ENCODE measurements around the gene CCDC88B. TPM values are rescaled to one million over a fixed set of nuclear protein-coding genes. Genes with fewer than 3 reads are reported as not detected.

The CCDC88B gene
- total and polyA plus RNA-seq, 9 of the 15 experiments (the other 6 are each of a cell fraction or from before 2014, with no cell fraction given), result 0.13 to 18.1 (median 7.9) TPM

- no peaks in the 10 kb centered on the region for H3K9me3 ChIP-seq (replicated peaks; ENCODE audit: control insufficient read depth, insufficient read depth, low read depth, low read length)
- CTCF ChIA-PET (ENCODE audit: low intra/inter-chr PET ratio), result interaction anchor here (0.6 to 2.0 kb wide), 3 partner anchors 13 to 1229 kb away, joined by 4 to 8 read pairs (median 4); partner anchors contain the start of genes PRDX5 and TRMT112
- H3K36me3 ChIP-seq (ENCODE audit: control insufficient read depth, insufficient read depth, low read length), result no peaks in the 10 kb centered on the region
- POLR2A ChIA-PET, result interaction anchor here (0.6 to 2.6 kb wide), 5 partner anchors 12 to 522 kb away, joined by 3 to 20 read pairs (median 4); partner anchors contain the start of genes PRDX5 and TRMT112
- H3K4me2 ChIP-seq (ENCODE audit: insufficient read depth, low read length), result peak overlapping the region; percentile 15
- peak in 1 of 4 experiments; percentile 82 for DNase-seq (ENCODE audit: extremely low read depth in 1 of 4, low spot score in 3 of 4)
- 37% methylated on average over 17 of the region's 29 CpGs for WGBS (ENCODE audit: insufficient coverage, low coverage, missing lambda C conversion rate)
- intact Hi-C loops (cut with micrococcal nuclease) (loop anchor here (2.0 kb wide), 1 partner anchor 38 kb away; the partner anchor contains the start of gene ESRRA), in situ Hi-C loops (cut with MboI) (no loop called here)
- peak overlapping the region; percentile 39 for H3K4me3 ChIP-seq
- no peaks in the 10 kb centered on the region for H3K79me2 ChIP-seq (ENCODE audit: control insufficient read depth, insufficient read depth, low read length)
- peak overlapping the region; percentile 77 for H2AFZ ChIP-seq (ENCODE audit: low read depth, low read length)
- no peak overlapping the region for H3K27ac ChIP-seq (ENCODE audit: extremely low read depth, low read depth, low read length)
- FAIRE-seq, result peak; percentile 6
- no peaks in the 10 kb centered on the region; the same call in 1 of the 2 replicates for H4K20me1 ChIP-seq (replicated peaks; ENCODE audit: control insufficient read depth, insufficient read depth, low read length)
- H3K27me3 ChIP-seq (ENCODE audit: control insufficient read depth in 2 of 2, insufficient read depth in 2 of 2, low read length in 2 of 2), result no peaks in the 10 kb centered on the region
- H3K4me1 ChIP-seq (replicated peaks in 1 of 2; ENCODE audit: control insufficient read depth in 2 of 2, insufficient read depth in 2 of 2, low read length in 2 of 2), result peaks cover 20 to 56% of the 10 kb centered on the region in 2 experiments; a peak in 4 of 5 replicates
- peak overlapping the region in 1 of 2 experiments; percentile 41; a peak in 3 of 4 replicates for H3K9ac ChIP-seq (ENCODE audit: insufficient read depth in 1 of 2, low read depth in 2 of 2, low read length in 2 of 2)
- no peaks in the 10 kb centered on the region for H3K9me1 ChIP-seq (ENCODE audit: control insufficient read depth, insufficient read depth, low read length)
- no TSS peak for BruUV-seq (replicated peaks)
- peak; percentile 58 for ATAC-seq
- TF ChIP-seq VEZF1 (CRISPR knock-in tag; IDR thresholded peaks at IDR 0.05) (peak; percentile 60; the same call in 1 of the 2 replicates), HMG20A (CRISPR knock-in tag; conservative IDR thresholded peaks at IDR 0.05) (no peak), CHAMP1 (IDR thresholded peaks at IDR 0.05) (no peak), BHLHE40 (IDR thresholded peaks at IDR 0.05; ENCODE audit: low read length) (0 out of 2 replicates have a peak, but pooled peaks have one; percentile 8), POLR3A (IDR thresholded peaks at IDR 0.05; ENCODE audit: borderline replicate concordance, extremely low read depth, insufficient read depth, insufficient read length) (no peak), TBP (optimal IDR thresholded peaks at IDR 0.05; ENCODE audit: low read depth, low read length) (no peak), KDM1A (IDR thresholded peaks at IDR 0.05) (no peak), RAD21 (CRISPR knock-in tag; conservative IDR thresholded peaks at IDR 0.05 in 1 of 2, IDR thresholded peaks at IDR 0.05 in 1 of 2) (no peak), MAFK (IDR thresholded peaks at IDR 0.05; ENCODE audit: low read length) (no peak), THAP12 (CRISPR knock-in tag; IDR thresholded peaks at IDR 0.05) (peak; percentile 26; the same call in 1 of the 2 replicates), SMARCC2 (IDR thresholded peaks at IDR 0.05; ENCODE audit: low read depth) (no peak), NR2F6 (CRISPR knock-in tag; IDR thresholded peaks at IDR 0.05) (no peak)
- TF ChIP-seq, protein P1, sequence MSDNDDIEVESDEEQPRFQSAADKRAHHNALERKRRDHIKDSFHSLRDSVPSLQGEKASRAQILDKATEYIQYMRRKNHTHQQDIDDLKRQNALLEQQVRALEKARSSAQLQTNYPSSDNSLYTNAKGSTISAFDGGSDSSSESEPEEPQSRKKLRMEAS (CRISPR knock-in tag; IDR thresholded peaks at IDR 0.05), result no peak; the same call in 1 of the 2 replicates
These were observed 3.1 kb downstream of the CCDC88B start for GRCh38 chr11:64342869-64343745.
